Spleen (tissue), 11 donors: ENCODE results near the gene USP10. TPM values are rescaled to one million over a fixed set of nuclear protein-coding genes. Genes with fewer than 3 reads are reported as not detected.
A peak's percentile ranks its signal among the peaks of the same experiment; 100 is the strongest.

ENCODE experiments used
- DNase-seq: peaks from one replicate; pipeline ENCODE4 v3.0.0-alpha.2; 2020
- H3K27ac ChIP-seq, 8 donors: fragments of 200-600 bp; sonication (generic) in 7 of 8; 1 replicate in 4 of 8; 2 replicates in 4 of 8; pipeline versions ENCODE4 v1.5.0 to v1.8.0; 2016 to 2021; ENCODE audit warnings: inconsistent platforms in 4 of 8, mild to moderate bottlenecking in 4 of 8, moderate library complexity in 1 of 8
- H3K27me3 ChIP-seq, 7 donors: fragments of 200-600 bp; sonication (generic) in 6 of 7; replicated peaks in 1 of 7; 1 replicate in 4 of 7; 2 replicates in 3 of 7; pipeline versions ENCODE4 v1.5.0 to v1.8.0; 2016 to 2021; ENCODE audit warnings: inconsistent platforms in 3 of 7, mild to moderate bottlenecking in 1 of 7
- H3K36me3 ChIP-seq, 6 donors: fragments of 200-600 bp; sonication (generic) in 5 of 6; 1 replicate in 4 of 6; 2 replicates in 2 of 6; pipeline versions ENCODE4 v1.5.0 to v1.8.0; 2016 to 2021; ENCODE audit warnings: inconsistent platforms in 2 of 6
- H3K4me1 ChIP-seq, 6 donors: fragments of 200-600 bp; sonication (generic) in 5 of 6; 1 replicate in 3 of 6; 2 replicates in 3 of 6; pipeline versions ENCODE4 v1.5.0 to v1.8.0; 2016 to 2021; ENCODE audit warnings: inconsistent platforms in 3 of 6
- H3K4me3 ChIP-seq, 8 donors: fragments of 200-600 bp; sonication (generic) in 7 of 8; 1 replicate in 4 of 8; 2 replicates in 4 of 8; pipeline versions ENCODE4 v1.5.0 to v1.8.0; 2016 to 2021; ENCODE audit warnings: inconsistent platforms in 4 of 8, mild to moderate bottlenecking in 4 of 8, moderate library complexity in 2 of 8
- H3K9me3 ChIP-seq, 8 donors: fragments of 200-600 bp; sonication (generic) in 7 of 8; 1 replicate in 4 of 8; 2 replicates in 4 of 8; pipeline versions ENCODE4 v1.5.0 to v1.8.0; 2016 to 2021; ENCODE audit warnings: inconsistent platforms in 4 of 8
- POLR2A ChIP-seq, 3 donors: fragments of 450-650 bp; IDR thresholded peaks; one replicate each; pipeline ENCODE4 v1.5.1; 2017; ENCODE audit warnings: antibody characterized with exemption in 3 of 3, mild to moderate bottlenecking in 1 of 3
- POLR2AphosphoS5 ChIP-seq, 3 donors: sonication (generic); formaldehyde crosslinking; IDR thresholded peaks; one replicate each; pipeline ENCODE4 v1.5.1; 2017; ENCODE audit warnings: antibody characterized with exemption in 3 of 3
- WGBS, 5 donors: extraction: QIAGEN DNeasy Blood & Tissue Kit in 3 of 5; methylation state at CpG; one replicate each; pipeline versions ENCODE4 v1.1.5 to v1.1.7; 2013 to 2018; 5-methylcytosine and 5-hydroxymethylcytosine counted together
- intact Hi-C: fragments of 100-400 bp; cut with DNase I; formaldehyde crosslinking; loops from one replicate; pipeline ENCODE4 v1.15.0; 2023; ENCODE audit warnings: low total_unique reads
- polyA plus RNA-seq, 3 donors: library from polyadenylated mRNA; stranded (reverse); fragments of 200-250 nt; gene quantifications; one replicate each; pipeline ENCODE4 v1.2.1, GENCODE V29; 2013
- total RNA-seq, 7 donors: library from RNA; depleted of rRNA in 3 of 7; stranded (reverse); fragments of >200 nt in 3 of 7; fragmentation: NEBNext Ultra II Directional in 4 of 7; extraction: Animal tissue kit (Norgen Biotek cat#: 25700) in 4 of 7; gene quantifications; one replicate each; pipeline versions ENCODE4 v1.1.0 to v1.2.1, GENCODE V29; 2016 to 2021
- TF ChIP-seq, protein P1 (sequence below), 11 experiments: fragments of 200-600 bp in 7 of 11; fragments of 450-650 bp in 4 of 11; sonication (generic) in 4 of 11; IDR thresholded peaks in 8 of 11; conservative IDR thresholded peaks in 3 of 11; 1 replicate in 7 of 11; 2 replicates in 4 of 11; pipeline versions ENCODE4 v1.4.0 to v1.8.0; 2016 to 2021; ENCODE audit warnings: antibody characterized with exemption in 11 of 11, inconsistent platforms in 4 of 11, mild to moderate bottlenecking in 1 of 11
- donor health status: healthy with polysubstance abuse.
- donor health status: DM: no; HTN: no; CAD: no; lungs with moderate emphysema.
- donor health status: DM: no; HTN: no; CAD: no.
- donor health status: Bipolar disorder and iron deficiency.
- donor health status: healthy.
- donor health status: DM: no; HTN: no; CAD: no.
- donor health status: DM: yes; HTN: yes; CAD: no.

USP10 gene
- total and polyA plus RNA-seq, 10 donors, result 28.1 to 105 (median 79.5) TPM

- no peaks in the 10 kb centered on the region for H3K36me3 ChIP-seq
- TF ChIP-seq, protein P1, sequence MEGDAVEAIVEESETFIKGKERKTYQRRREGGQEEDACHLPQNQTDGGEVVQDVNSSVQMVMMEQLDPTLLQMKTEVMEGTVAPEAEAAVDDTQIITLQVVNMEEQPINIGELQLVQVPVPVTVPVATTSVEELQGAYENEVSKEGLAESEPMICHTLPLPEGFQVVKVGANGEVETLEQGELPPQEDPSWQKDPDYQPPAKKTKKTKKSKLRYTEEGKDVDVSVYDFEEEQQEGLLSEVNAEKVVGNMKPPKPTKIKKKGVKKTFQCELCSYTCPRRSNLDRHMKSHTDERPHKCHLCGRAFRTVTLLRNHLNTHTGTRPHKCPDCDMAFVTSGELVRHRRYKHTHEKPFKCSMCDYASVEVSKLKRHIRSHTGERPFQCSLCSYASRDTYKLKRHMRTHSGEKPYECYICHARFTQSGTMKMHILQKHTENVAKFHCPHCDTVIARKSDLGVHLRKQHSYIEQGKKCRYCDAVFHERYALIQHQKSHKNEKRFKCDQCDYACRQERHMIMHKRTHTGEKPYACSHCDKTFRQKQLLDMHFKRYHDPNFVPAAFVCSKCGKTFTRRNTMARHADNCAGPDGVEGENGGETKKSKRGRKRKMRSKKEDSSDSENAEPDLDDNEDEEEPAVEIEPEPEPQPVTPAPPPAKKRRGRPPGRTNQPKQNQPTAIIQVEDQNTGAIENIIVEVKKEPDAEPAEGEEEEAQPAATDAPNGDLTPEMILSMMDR (IDR thresholded peaks at IDR 0.05 in 8 of 11, conservative IDR thresholded peaks at IDR 0.05 in 3 of 11), result no peak
- TF ChIP-seq POLR2AphosphoS5 (IDR thresholded peaks at IDR 0.05) (no peak), POLR2A (IDR thresholded peaks at IDR 0.05) (no peak)
- intact Hi-C loops, result no loop called here
- H3K4me3 ChIP-seq, result no peak overlapping the region
- H3K4me1 ChIP-seq, result peaks cover 0 to 13% (median 5%) of the 10 kb centered on the region in 6 donors
- DNase-seq, result peak; percentile 19
- H3K27me3 ChIP-seq, result no peaks in the 10 kb centered on the region
- 81 to 96% (median 89%) methylated on average over 9 of the region's 9 CpGs for WGBS, 5 donors
- H3K9me3 ChIP-seq, result no peaks in the 10 kb centered on the region
- no peak overlapping the region for H3K27ac ChIP-seq
Observed at GRCh38 chr16:84675423-84675822, 24.4 kb upstream of the USP10 start.

DNA sequence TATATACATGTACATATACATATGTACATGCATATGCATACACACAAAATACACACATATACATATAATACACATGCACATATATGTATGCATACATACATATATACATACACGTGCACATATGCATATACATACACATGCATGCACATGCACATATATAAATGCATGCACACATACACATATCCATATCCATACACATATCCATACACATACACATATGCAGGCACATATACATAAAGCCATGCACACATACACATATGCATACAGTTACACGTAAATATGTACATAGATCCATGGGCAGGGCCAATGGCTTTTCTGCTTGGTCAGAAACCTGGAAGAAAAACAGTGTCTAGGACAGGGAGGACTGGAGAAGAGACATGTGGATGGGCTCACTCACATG is 23.9 kb upstream of the USP10 start:
- no peaks in the 10 kb centered on the region for H3K27me3 ChIP-seq
- 87 to 98% (median 91%) methylated on average over 2 of the region's 2 CpGs for WGBS, 5 donors
- intact Hi-C loops, result no loop called here
- H3K27ac ChIP-seq, result no peak overlapping the region
- no peaks in the 10 kb centered on the region for H3K9me3 ChIP-seq
- no peak for TF ChIP-seq POLR2AphosphoS5 (IDR thresholded peaks at IDR 0.05)
- TF ChIP-seq, protein P1 (IDR thresholded peaks at IDR 0.05 in 8 of 11, conservative IDR thresholded peaks at IDR 0.05 in 3 of 11), result no peak
- TF ChIP-seq POLR2A (IDR thresholded peaks at IDR 0.05), result no peak
- H3K4me1 ChIP-seq, result peaks cover 0 to 13% (median 5%) of the 10 kb centered on the region in 6 donors
- H3K36me3 ChIP-seq, result no peaks in the 10 kb centered on the region
- no peak overlapping the region for H3K4me3 ChIP-seq
- DNase-seq, result no peak

DNA sequence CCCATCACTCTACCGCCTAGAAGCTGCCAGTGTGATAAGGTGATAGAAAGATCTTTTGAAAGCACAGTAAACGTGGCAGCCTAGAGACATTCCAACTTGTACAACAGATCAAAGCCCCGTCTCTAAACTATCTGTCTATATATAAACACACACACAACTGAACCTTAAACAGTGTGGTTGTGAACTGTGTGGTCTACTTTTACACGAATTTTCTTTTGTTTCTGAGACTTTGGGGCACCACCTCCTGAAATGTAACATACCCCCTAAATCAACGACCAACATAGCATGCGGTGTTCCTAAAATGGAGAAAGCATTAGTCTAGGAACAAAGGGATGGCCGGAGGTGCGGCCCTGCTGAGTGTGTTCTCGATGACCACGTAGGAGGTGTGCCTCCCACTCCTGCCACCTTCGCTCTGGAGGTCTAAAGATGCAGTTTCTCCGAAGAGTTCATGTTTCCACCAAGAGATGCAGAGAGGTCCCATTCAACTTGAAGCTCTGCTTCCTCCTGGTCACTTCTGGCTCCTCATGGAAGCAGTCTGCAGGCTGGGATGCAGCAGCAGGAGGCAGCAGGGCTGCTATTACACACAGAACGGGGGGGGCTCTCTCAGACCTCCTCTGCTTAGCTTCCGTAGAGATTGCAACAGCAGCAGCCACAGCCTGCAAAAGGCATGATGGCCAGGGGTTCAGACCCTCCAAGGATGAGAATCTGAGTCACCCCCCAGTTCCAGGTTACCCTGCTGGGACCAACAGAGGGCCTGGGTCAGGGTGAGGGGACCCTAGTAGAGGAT is 22.6 kb upstream of the USP10 start:
- WGBS, 5 donors, result 74 to 84% (median 80%) methylated on average over 13 to 14 of the region's 14 CpGs
- Histone ChIP-seq H3K4me3 (no peak overlapping the region), H3K4me1 (peaks cover 0 to 9% (median 3%) of the 10 kb centered on the region in 6 donors), H3K36me3 (no peaks in the 10 kb centered on the region), H3K9me3 (no peaks in the 10 kb centered on the region), H3K27ac (no peak overlapping the region), H3K27me3 (no peaks in the 10 kb centered on the region)
- TF ChIP-seq, protein P1 (IDR thresholded peaks at IDR 0.05 in 8 of 11, conservative IDR thresholded peaks at IDR 0.05 in 3 of 11), result no peak
- TF ChIP-seq POLR2AphosphoS5 (IDR thresholded peaks at IDR 0.05), result no peak
- peak; percentile 37 for DNase-seq
- intact Hi-C loops, result no loop called here

- intact Hi-C loops, result no loop called here
Observed at GRCh38 chr16:84677849-84678248, 22.0 kb upstream of the USP10 start.

More at GRCh38 chr16:84677849-84678248, 22.0 kb upstream of the USP10 start:
- TF ChIP-seq POLR2AphosphoS5 (IDR thresholded peaks at IDR 0.05), result no peak
- TF ChIP-seq, protein P1 (IDR thresholded peaks at IDR 0.05 in 8 of 11, conservative IDR thresholded peaks at IDR 0.05 in 3 of 11), result no peak
- Histone ChIP-seq H3K4me3 (no peak overlapping the region), H3K9me3 (no peaks in the 10 kb centered on the region), H3K27me3 (no peaks in the 10 kb centered on the region), H3K4me1 (peaks cover 0 to 2% (median 0%) of the 10 kb centered on the region in 6 donors), H3K36me3 (no peaks in the 10 kb centered on the region), H3K27ac (no peak overlapping the region)
- DNase-seq, result peak; percentile 5
- 79 to 82% (median 79%) methylated on average over 10 of the region's 10 CpGs for WGBS, 5 donors
